Body of pancreas (tissue), 4 donors: ENCODE measurements around the gene GALNT6. TPM values are rescaled to one million over a fixed set of nuclear protein-coding genes. Genes with fewer than 3 reads are reported as not detected.

ENCODE experiments used
- ATAC-seq: fragments of 150-250 bp; one replicate; pipeline ENCODE4 v1.9.1; 2016
- DNase-seq, 4 donors: peaks; one replicate each; pipeline ENCODE4 v3.0.0-alpha.2; 2019
- H3K27ac ChIP-seq, 4 donors: fragments of 200-600 bp; sonication (generic); 1 replicate in 3 of 4; 2 replicates in 1 of 4; pipeline versions ENCODE4 v1.5.1 to v1.6.1; 2016 to 2019; ENCODE audit warnings: mild to moderate bottlenecking in 1 of 4, mixed read lengths in 1 of 4, moderate library complexity in 1 of 4
- H3K27me3 ChIP-seq, 2 donors: fragments of 200-600 bp; sonication (generic); one replicate each; pipeline ENCODE4 v1.6.0; 2016; ENCODE audit warnings: mild to moderate bottlenecking in 1 of 2
- H3K36me3 ChIP-seq, 2 donors: fragments of 200-600 bp; sonication (generic); replicated peaks in 1 of 2; 2 replicates each; pipeline ENCODE4 v1.5.1; 2016; ENCODE audit warnings: low read depth in 2 of 2; ENCODE audit not compliant: insufficient read depth in 1 of 2
- H3K4me1 ChIP-seq: fragments of 200-600 bp; sonication (generic); one replicate; pipeline ENCODE4 v1.6.0; 2016
- H3K4me3 ChIP-seq, 2 donors: fragments of 200-600 bp; sonication (generic); 1 replicate in 1 of 2; 2 replicates in 1 of 2; pipeline ENCODE4 v1.5.1; 2016 to 2019
- H3K9me3 ChIP-seq, 3 donors: fragments of 200-600 bp; sonication (generic); 1 replicate in 2 of 3; 2 replicates in 1 of 3; pipeline ENCODE4 v1.5.1; 2016
- CTCF ChIP-seq, 7 experiments: fragments of 450-650 bp in 4 of 7; fragments of 200-600 bp in 3 of 7; sonication (generic) in 3 of 7; IDR thresholded peaks; one replicate each; pipeline ENCODE4 v1.5.1; 2016 to 2019; ENCODE audit warnings: antibody characterized with exemption in 7 of 7
- POLR2A ChIP-seq, 3 donors: fragments of 450-650 bp; IDR thresholded peaks; one replicate each; pipeline ENCODE4 v1.6.1; 2016; ENCODE audit warnings: antibody characterized with exemption in 3 of 3, mild to moderate bottlenecking in 2 of 3
- WGBS, 2 donors: methylation state at CpG; one replicate each; pipeline ENCODE4 v1.1.5; 2017; 5-methylcytosine and 5-hydroxymethylcytosine counted together
- intact Hi-C: fragments of 100-400 bp; cut with DNase I; formaldehyde crosslinking; loops from one replicate; pipeline ENCODE4 v1.15.1; 2023
- total RNA-seq, 2 donors: library from RNA; depleted of rRNA; stranded (reverse); fragments of >200 nt; gene quantifications; one replicate each; pipeline ENCODE4 v1.1.0, GENCODE V29; 2016

The GALNT6 gene
- total RNA-seq, 2 donors from 2014 or later: 8.6 to 9.3 TPM

DNA sequence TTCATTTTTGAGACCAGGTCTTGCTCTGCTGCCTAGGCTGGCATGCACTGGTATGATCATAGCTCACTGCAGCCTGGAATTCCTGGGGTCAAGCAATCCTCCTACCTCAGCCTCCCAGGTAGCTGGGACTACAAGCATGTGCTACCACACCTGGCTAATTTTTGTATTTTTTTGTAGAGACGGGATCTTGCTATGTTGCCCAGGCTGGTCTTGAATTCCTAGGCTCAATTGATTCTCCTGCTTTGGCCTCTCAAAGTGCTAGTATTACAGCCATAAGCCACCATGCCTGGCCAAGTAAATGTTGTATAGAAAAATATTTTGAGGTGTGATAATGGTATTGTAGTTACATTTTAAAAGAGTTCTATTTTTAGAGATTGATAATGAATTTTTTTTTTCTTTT lies 79.8 kb downstream of the GALNT6 start:
- 88 to 93% methylated on average over 1 of the region's 1 CpG for WGBS, 2 donors
- TF ChIP-seq CTCF (IDR thresholded peaks at IDR 0.05): no peak
- no peak for TF ChIP-seq POLR2A (IDR thresholded peaks at IDR 0.05)

GRCh38 chr12:51307655-51308593 lies 83.3 kb downstream of the GALNT6 start:
- TF ChIP-seq CTCF (IDR thresholded peaks at IDR 0.05): no peak
- no peak for TF ChIP-seq POLR2A (IDR thresholded peaks at IDR 0.05)
- intact Hi-C loops: no loop called here

More for the DNA sequence above, 79.8 kb downstream of the GALNT6 start:
- Histone ChIP-seq H3K4me3 (no peak overlapping the region), H3K4me1 (no peaks in the 10 kb centered on the region), H3K36me3 (no peaks in the 10 kb centered on the region), H3K27ac (no peak overlapping the region), H3K9me3 (no peaks in the 10 kb centered on the region), H3K27me3 (no peaks in the 10 kb centered on the region)
- ATAC-seq: no peak
- no peak for DNase-seq
- intact Hi-C loops: no loop called here

DNA sequence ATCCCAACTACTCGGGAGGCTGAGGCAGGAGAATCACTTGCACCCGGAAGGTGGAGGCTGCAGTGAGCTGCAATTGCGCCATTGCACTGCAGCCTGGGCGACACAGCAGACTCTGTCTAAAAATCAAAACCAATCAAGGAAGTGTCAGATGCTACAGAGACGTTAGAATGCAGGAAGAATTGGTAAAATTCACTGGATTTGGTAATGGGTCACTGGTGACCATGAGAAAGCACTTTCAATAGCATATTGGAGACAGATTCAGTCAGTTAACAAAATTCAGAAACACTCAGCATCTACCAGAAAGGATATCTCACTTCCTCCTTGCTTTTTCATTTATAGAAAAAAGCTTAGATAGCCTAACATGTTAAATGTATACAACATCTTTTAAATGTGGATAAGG lies 84.7 kb downstream of the GALNT6 start:
- TF ChIP-seq CTCF (IDR thresholded peaks at IDR 0.05) (no peak), POLR2A (IDR thresholded peaks at IDR 0.05) (no peak)
- H3K4me3 ChIP-seq: no peak overlapping the region
- no peaks in the 10 kb centered on the region for H3K4me1 ChIP-seq
- ATAC-seq: no peak
- H3K9me3 ChIP-seq: no peaks in the 10 kb centered on the region
- no peaks in the 10 kb centered on the region for H3K27me3 ChIP-seq
- intact Hi-C loops: no loop called here
- H3K27ac ChIP-seq: no peak overlapping the region
- no peaks in the 10 kb centered on the region for H3K36me3 ChIP-seq
- no peak for DNase-seq
- WGBS, 2 donors: 72 to 92% methylated on average over 5 of the region's 5 CpGs

More at GRCh38 chr12:51307655-51308593, 83.3 kb downstream of the GALNT6 start:
- Histone ChIP-seq H3K36me3 (no peaks in the 10 kb centered on the region), H3K9me3 (no peaks in the 10 kb centered on the region), H3K27ac (no peak overlapping the region), H3K27me3 (no peaks in the 10 kb centered on the region), H3K4me3 (no peak overlapping the region), H3K4me1 (no peaks in the 10 kb centered on the region)
- peak in 1 of 4 donors; percentile 25 for DNase-seq
- no peak for ATAC-seq
- 73 to 78% methylated on average over 6 of the region's 6 CpGs for WGBS, 2 donors

Other genes starting within 250 kb of the GALNT6 start
- gene TFCP2, start 218.3 kb downstream of the GALNT6 start, total RNA-seq: 1 to 10 TPM; 7.9 to 9.9 TPM
- gene POU6F1, start 173.3 kb downstream of the GALNT6 start, total RNA-seq: 1 to 10 TPM; 6.2 to 9.6 TPM
- gene DAZAP2, start 152.6 kb downstream of the GALNT6 start, total RNA-seq: 10 to 100 TPM; 77.1 to 87.7 TPM
- gene SMAGP, start 121.0 kb downstream of the GALNT6 start, total RNA-seq: 1 to 10 TPM; 7.0 to 8.6 TPM
- gene BIN2, start 67.2 kb downstream of the GALNT6 start, total RNA-seq: 1 to 10 TPM; 1.0 to 1.3 TPM
- gene CELA1, start 44.7 kb downstream of the GALNT6 start, total RNA-seq: not detected
- gene SLC4A8, start 33.4 kb upstream of the GALNT6 start, total RNA-seq: 1 to 10 TPM; 1.6 to 2.3 TPM
- gene SCN8A, start 199.8 kb upstream of the GALNT6 start, total RNA-seq: 10 to 100 TPM in 1 of 2 donors, 1 to 10 TPM in 1; 4.9 to 11.2 TPM